Endothelial cell of umbilical vein (primary cell): ENCODE data around the gene COL18A1. TPM values are rescaled to one million over a fixed set of nuclear protein-coding genes. Genes with fewer than 3 reads are reported as not detected.

Source experiments
- BruUV-seq: library from RNA; stranded (reverse); fragments of 400-500 nt; replicated peaks from 2 replicates; lab custom pipeline; 2021; lab: Mats Ljungman, UMichigan
- CTCF ChIA-PET: fragments of 300-600, 350-600 bp; sonication (Branson Sonifier 250); formaldehyde crosslinking; loops from one replicate; lab custom pipeline; 2021; ENCODE audit warnings: antibody characterized with exemption, inconsistent platforms; lab: Charles Lee
- POLR2A ChIA-PET: fragments of 300-600, 350-600 bp; sonication (Branson Sonifier 250); formaldehyde crosslinking; loops from one replicate; lab custom pipeline; 2021; ENCODE audit warnings: antibody characterized with exemption, inconsistent platforms; lab: Charles Lee
- DNase-seq: peaks from one replicate; pipeline ENCODE4 v3.0.0-alpha.2; 2011; ENCODE audit warnings: low read depth, low spot score
- FAIRE-seq: peaks from 2 replicates; lab custom pipeline; 2011; peaks lifted over from hg19 to GRCh38; lab: Jason Lieb, UNC
- H2AFZ ChIP-seq: 2 replicates; pipeline ENCODE4 v1.6.0; 2012; ENCODE audit warnings: low read depth, low read length, control low read depth, inconsistent platforms
- H3K27ac ChIP-seq: 2 replicates; pipeline ENCODE4 v1.5.1; 2011; ENCODE audit warnings: low read depth, mild to moderate bottlenecking, control low read depth, low read length, moderate library complexity; ENCODE audit not compliant: insufficient read depth
- H3K27me3 ChIP-seq, 2 experiments: 2 replicates each; pipeline versions ENCODE4 v1.6.0 to v1.6.1; 2011; ENCODE audit warnings: low read length in 2 of 2, mixed read lengths in 1 of 2; ENCODE audit not compliant: control insufficient read depth in 2 of 2, insufficient read depth in 2 of 2
- H3K36me3 ChIP-seq, 2 experiments: 2 replicates in 1 of 2; 3 replicates in 1 of 2; pipeline ENCODE4 v1.5.1; 2011; ENCODE audit warnings: low read length in 2 of 2, mild to moderate bottlenecking in 1 of 2, moderate library complexity in 1 of 2; ENCODE audit not compliant: control insufficient read depth in 2 of 2, insufficient read depth in 2 of 2; ENCODE audit errors: extremely low read depth in 1 of 2
- H3K4me1 ChIP-seq: 3 replicates; pipeline ENCODE4 v1.5.1; 2011; ENCODE audit warnings: mild to moderate bottlenecking, low read length; ENCODE audit not compliant: control insufficient read depth, insufficient read depth; ENCODE audit errors: extremely low read depth
- H3K4me2 ChIP-seq: 2 replicates; pipeline ENCODE4 v1.6.1; 2011; ENCODE audit warnings: low read length, control low read depth, mixed read lengths; ENCODE audit not compliant: insufficient read depth
- H3K4me3 ChIP-seq, 3 experiments: fragments of 200-600 bp in 1 of 3; sonication (generic), shearing (Covaris generic) in 1 of 3; replicated peaks in 1 of 3; 2 replicates each; pipeline ENCODE4 v1.5.1; 2011 to 2016; ENCODE audit warnings: control low read depth in 3 of 3, low read length in 3 of 3, mild to moderate bottlenecking in 2 of 3, inconsistent platforms in 1 of 3, low read depth in 1 of 3, moderate library complexity in 1 of 3; ENCODE audit not compliant: insufficient read depth in 1 of 3
- H3K79me2 ChIP-seq: 2 replicates; pipeline ENCODE4 v1.6.0; 2012; ENCODE audit warnings: low read length, inconsistent platforms; ENCODE audit not compliant: control insufficient read depth, insufficient read depth
- H3K9ac ChIP-seq: replicated peaks from 2 replicates; pipeline ENCODE3; 2011; ENCODE audit warnings: low read length, control low read depth; ENCODE audit not compliant: insufficient read depth; ENCODE audit errors: extremely low read depth
- H3K9me1 ChIP-seq: replicated peaks from 3 replicates; pipeline ENCODE4 v1.6.0; 2011; ENCODE audit warnings: mild to moderate bottlenecking, low read length; ENCODE audit not compliant: control insufficient read depth, insufficient read depth; ENCODE audit errors: extremely low read depth
- H3K9me3 ChIP-seq: replicated peaks from 2 replicates; pipeline ENCODE4 v1.5.1; 2012; ENCODE audit warnings: low read length, inconsistent platforms; ENCODE audit not compliant: control insufficient read depth, insufficient read depth
- H4K20me1 ChIP-seq: replicated peaks from 2 replicates; pipeline ENCODE3; 2011; ENCODE audit warnings: mild to moderate bottlenecking, low read length; ENCODE audit not compliant: control insufficient read depth, insufficient read depth; ENCODE audit errors: extremely low read depth
- EZH2 ChIP-seq: IDR thresholded peaks from 2 replicates; pipeline ENCODE4 v1.6.1; 2012; ENCODE audit warnings: borderline replicate concordance, low read depth, mild to moderate bottlenecking, moderate library complexity, low read length, inconsistent platforms; ENCODE audit not compliant: severe bottlenecking
- FOS ChIP-seq: IDR thresholded peaks from 2 replicates; pipeline ENCODE4 v1.6.1; 2011; ENCODE audit warnings: mild to moderate bottlenecking, low read length, moderate library complexity, borderline replicate concordance; ENCODE audit not compliant: insufficient read depth
- GATA2 ChIP-seq: IDR thresholded peaks from 2 replicates; pipeline ENCODE4 v1.7.0; 2011; ENCODE audit warnings: low read depth, mild to moderate bottlenecking, moderate library complexity, mixed read lengths, low read length; ENCODE audit not compliant: insufficient read length, insufficient read depth
- JUN ChIP-seq: IDR thresholded peaks from 2 replicates; pipeline ENCODE4 v1.6.1; 2011; ENCODE audit warnings: borderline replicate concordance, low read depth; ENCODE audit not compliant: insufficient read length, insufficient read depth
- MAX ChIP-seq: IDR thresholded peaks from 2 replicates; pipeline ENCODE4 v1.6.1; 2011; ENCODE audit not compliant: insufficient read depth, insufficient read length
- MYC ChIP-seq: IDR thresholded peaks from one replicate; pipeline ENCODE4 v1.6.1; 2011; ENCODE audit warnings: mild to moderate bottlenecking, low read depth, low read length
- POLR2A ChIP-seq: IDR thresholded peaks from 2 replicates; pipeline ENCODE4 v1.6.1; 2012; ENCODE audit warnings: low read depth, mild to moderate bottlenecking, control low read depth, low read length
- POLR2AphosphoS5 ChIP-seq: IDR thresholded peaks from 2 replicates; pipeline ENCODE4 v1.6.1; 2012; ENCODE audit warnings: low read depth, mild to moderate bottlenecking, control low read depth, low read length, moderate library complexity; ENCODE audit not compliant: insufficient read depth
- dilution Hi-C: fragments of 300-500 bp; cut with MboI; formaldehyde crosslinking; loops from one replicate; pipeline ENCODE4 v1.15.0; 2019; ENCODE audit warnings: low sequenced_read_pairs; ENCODE audit not compliant: extremely low pct_ligation_motif_present
- intact Hi-C: fragments of 100-400 bp; cut with micrococcal nuclease; formaldehyde crosslinking; loops from one replicate; pipeline ENCODE4 v1.10.0; 2022
- polyA plus RNA-seq, 4 experiments: library from polyadenylated mRNA; depleted of rRNA in 3 of 4; stranded (reverse) in 3 of 4; unstranded in 1 of 4; fragments of >200 nt; gene quantifications; 2 replicates each; pipeline versions ENCODE4 v1.2.1 to v1.2.3, GENCODE V29; 2011 to 2012; ENCODE audit warnings: missing spikeins in 1 of 4
- total RNA-seq: library from RNA; stranded (reverse); gene quantifications from 2 replicates; pipeline ENCODE4 v1.2.3, GENCODE V29; 2021
- TF ChIP-seq, protein P1 (sequence below), 2 donors: IDR thresholded peaks; 1 replicate in 1 of 2; 2 replicates in 1 of 2; pipeline ENCODE4 v1.5.1; 2011; ENCODE audit warnings: low read length in 2 of 2, mild to moderate bottlenecking in 2 of 2, moderate library complexity in 2 of 2, control low read depth in 1 of 2, inconsistent platforms in 1 of 2, low read depth in 1 of 2; ENCODE audit not compliant: insufficient read depth in 1 of 2; ENCODE audit errors: extremely low read depth in 1 of 2

Gene COL18A1
- total and polyA plus RNA-seq, 2 donors (not counting 3 experiments of a cell fraction or from before 2014, with no cell fraction given), result 198 to 252 TPM

GRCh38 chr21:45380566-45380965 is 24.4 kb upstream of the COL18A1 start:
- H3K4me2 ChIP-seq, result no peak overlapping the region
- no peak for FAIRE-seq
- no peak overlapping the region for H3K9ac ChIP-seq
- POLR2A ChIA-PET, result no interaction called here
- no peaks in the 10 kb centered on the region for H3K4me1 ChIP-seq
- dilution Hi-C loops, result no loop called here
- no peak overlapping the region for H2AFZ ChIP-seq
- H3K27ac ChIP-seq, result no peak overlapping the region
- no peaks in the 10 kb centered on the region for H3K79me2 ChIP-seq
- BruUV-seq, result no TSS peak
- H3K9me3 ChIP-seq, result no peaks in the 10 kb centered on the region
- CTCF ChIA-PET, result no interaction called here
- H3K4me3 ChIP-seq, result no peak overlapping the region
- intact Hi-C loops, result no loop called here
- H3K9me1 ChIP-seq, result no peaks in the 10 kb centered on the region
- no peaks in the 10 kb centered on the region for H3K36me3 ChIP-seq
- H3K27me3 ChIP-seq, result peaks cover 0 to 1% of the 10 kb centered on the region in 2 experiments
- DNase-seq, result no peak
- H4K20me1 ChIP-seq, result no peaks in the 10 kb centered on the region
- no peak for TF ChIP-seq POLR2AphosphoS5
- TF ChIP-seq MYC, result no peak
- TF ChIP-seq POLR2A, result no peak
- no peak for TF ChIP-seq FOS
- no peak for TF ChIP-seq EZH2
- no peak for TF ChIP-seq JUN
- TF ChIP-seq MAX, result no peak
- TF ChIP-seq, protein P1, sequence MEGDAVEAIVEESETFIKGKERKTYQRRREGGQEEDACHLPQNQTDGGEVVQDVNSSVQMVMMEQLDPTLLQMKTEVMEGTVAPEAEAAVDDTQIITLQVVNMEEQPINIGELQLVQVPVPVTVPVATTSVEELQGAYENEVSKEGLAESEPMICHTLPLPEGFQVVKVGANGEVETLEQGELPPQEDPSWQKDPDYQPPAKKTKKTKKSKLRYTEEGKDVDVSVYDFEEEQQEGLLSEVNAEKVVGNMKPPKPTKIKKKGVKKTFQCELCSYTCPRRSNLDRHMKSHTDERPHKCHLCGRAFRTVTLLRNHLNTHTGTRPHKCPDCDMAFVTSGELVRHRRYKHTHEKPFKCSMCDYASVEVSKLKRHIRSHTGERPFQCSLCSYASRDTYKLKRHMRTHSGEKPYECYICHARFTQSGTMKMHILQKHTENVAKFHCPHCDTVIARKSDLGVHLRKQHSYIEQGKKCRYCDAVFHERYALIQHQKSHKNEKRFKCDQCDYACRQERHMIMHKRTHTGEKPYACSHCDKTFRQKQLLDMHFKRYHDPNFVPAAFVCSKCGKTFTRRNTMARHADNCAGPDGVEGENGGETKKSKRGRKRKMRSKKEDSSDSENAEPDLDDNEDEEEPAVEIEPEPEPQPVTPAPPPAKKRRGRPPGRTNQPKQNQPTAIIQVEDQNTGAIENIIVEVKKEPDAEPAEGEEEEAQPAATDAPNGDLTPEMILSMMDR (IDR thresholded peaks at IDR 0.05; ENCODE audit: extremely low read depth in 1 of 2, insufficient read depth in 1 of 2, low read depth in 1 of 2, low read length in 2 of 2), result no peak
- no peak for TF ChIP-seq GATA2
